Measurements from ENCODE around the gene IMMP2L. TPM values are rescaled to one million over a fixed set of nuclear protein-coding genes. Genes with fewer than 3 reads are reported as not detected.

The IMMP2L gene
- total and polyA plus RNA-seq, 2 of the 8 experiments (the other 6 are each of a cell fraction or from before 2014, with no cell fraction given) = 2.3 to 10.1 TPM

DNA sequence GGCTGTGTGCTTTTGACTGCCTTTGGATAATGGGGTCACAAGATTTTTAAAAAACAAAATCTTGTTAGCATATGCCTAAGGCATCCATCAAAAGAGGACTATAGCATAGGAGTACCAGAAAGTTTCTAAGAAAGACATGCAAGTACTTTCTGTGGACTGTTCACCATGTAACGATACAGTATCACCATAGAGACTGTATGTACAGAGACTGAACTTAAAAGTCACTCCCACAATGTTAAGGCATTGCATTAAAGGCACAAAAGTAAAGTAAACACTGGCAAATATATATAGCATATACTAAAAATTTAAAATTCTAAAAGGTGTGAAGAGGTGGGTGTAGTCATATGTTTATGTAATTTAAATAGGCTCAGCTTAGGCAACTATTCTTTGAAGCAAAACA, 190.9 kb downstream of the IMMP2L start (continued):
- TF ChIP-seq RNF2 (IDR thresholded peaks at IDR 0.05; ENCODE audit: borderline replicate concordance, low read depth, low read length, missing control alignments, poor library complexity, severe bottlenecking) (no peak), EGR1 (IDR thresholded peaks at IDR 0.05; ENCODE audit: borderline replicate concordance, low read depth, low read length) (no peak), FOSL1 (IDR thresholded peaks at IDR 0.05; ENCODE audit: insufficient read depth, low read depth, low read length) (no peak), SIRT6 (IDR thresholded peaks at IDR 0.05; ENCODE audit: low read length) (no peak)
- TF ChIP-seq, protein P1, sequence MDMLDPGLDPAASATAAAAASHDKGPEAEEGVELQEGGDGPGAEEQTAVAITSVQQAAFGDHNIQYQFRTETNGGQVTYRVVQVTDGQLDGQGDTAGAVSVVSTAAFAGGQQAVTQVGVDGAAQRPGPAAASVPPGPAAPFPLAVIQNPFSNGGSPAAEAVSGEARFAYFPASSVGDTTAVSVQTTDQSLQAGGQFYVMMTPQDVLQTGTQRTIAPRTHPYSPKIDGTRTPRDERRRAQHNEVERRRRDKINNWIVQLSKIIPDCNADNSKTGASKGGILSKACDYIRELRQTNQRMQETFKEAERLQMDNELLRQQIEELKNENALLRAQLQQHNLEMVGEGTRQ (IDR thresholded peaks at IDR 0.05; ENCODE audit: low read length) = no peak

Measured in H1 (cell line).